Esophagus squamous epithelium (tissue), 5 donors: Measurements from ENCODE around the gene AFDN. TPM values are rescaled to one million over a fixed set of nuclear protein-coding genes. Genes with fewer than 3 reads are reported as not detected.

Source experiments
- DNase-seq: peaks from one replicate; lab custom pipeline; 2025; lab: John Stamatoyannopoulos, UW
- H3K27ac ChIP-seq, 4 donors: fragments of 200-600 bp; sonication (generic); one replicate each; pipeline ENCODE4 v1.5.1; 2016 to 2019; ENCODE audit warnings: mild to moderate bottlenecking in 1 of 4
- H3K27me3 ChIP-seq, 4 donors: fragments of 200-600 bp; sonication (generic); 1 replicate in 3 of 4; 2 replicates in 1 of 4; pipeline versions ENCODE4 v1.5.1 to v1.6.0; 2017 to 2021; ENCODE audit warnings: antibody characterized with exemption in 1 of 4
- H3K36me3 ChIP-seq, 3 donors: fragments of 200-600 bp; sonication (generic); one replicate each; pipeline ENCODE4 v1.5.1; 2016 to 2019
- H3K4me1 ChIP-seq, 3 donors: fragments of 200-600 bp; sonication (generic); one replicate each; pipeline ENCODE4 v1.5.1; 2017 to 2019
- H3K4me3 ChIP-seq, 4 donors: fragments of 200-600 bp; sonication (generic); 1 replicate in 3 of 4; 2 replicates in 1 of 4; pipeline ENCODE4 v1.5.1; 2016 to 2019; ENCODE audit warnings: mild to moderate bottlenecking in 2 of 4, moderate library complexity in 1 of 4
- H3K9me3 ChIP-seq, 3 donors: fragments of 200-600 bp; sonication (generic); one replicate each; pipeline ENCODE4 v1.5.1; 2016 to 2019
- CTCF ChIP-seq, 6 experiments: fragments of 450-650 bp in 4 of 6; fragments of 200-600 bp in 2 of 6; sonication (generic) in 2 of 6; IDR thresholded peaks; one replicate each; pipeline ENCODE4 v1.5.1; 2016 to 2019; ENCODE audit warnings: antibody characterized with exemption in 6 of 6, mild to moderate bottlenecking in 4 of 6, moderate library complexity in 4 of 6
- POLR2A ChIP-seq, 4 donors: fragments of 450-650 bp; IDR thresholded peaks; one replicate each; pipeline ENCODE4 v1.6.1; 2017; ENCODE audit warnings: antibody characterized with exemption in 4 of 4, mild to moderate bottlenecking in 4 of 4, moderate library complexity in 3 of 4
- WGBS, 2 donors: methylation state at CpG; one replicate each; pipeline ENCODE4 v1.1.5; 2018; 5-methylcytosine and 5-hydroxymethylcytosine counted together
- intact Hi-C: fragments of 100-400 bp; cut with DNase I; formaldehyde crosslinking; loops from one replicate; pipeline ENCODE4 v1.15.0; 2022
- total RNA-seq, 4 donors: library from RNA; depleted of rRNA; stranded (reverse); fragments of >200 nt; gene quantifications; one replicate each; pipeline ENCODE4 v1.1.0, GENCODE V29; 2016
- donor health status: DM: yes; HTN: yes; CAD: no.

The AFDN gene
- total RNA-seq, 4 donors from 2014 or later, result 93.8 to 250 (median 204) TPM

GRCh38 chr6:167985911-167986595 is 159.3 kb downstream of the AFDN start:
- H3K4me1 ChIP-seq, result no peaks in the 10 kb centered on the region
- WGBS, 2 donors, result 94 to 97% methylated on average over 16 to 32 of the region's 39 CpGs
- no peak overlapping the region for H3K27ac ChIP-seq
- DNase-seq, result no peak
- intact Hi-C loops, result no loop called here
- no peaks in the 10 kb centered on the region for H3K9me3 ChIP-seq
- no peak for TF ChIP-seq POLR2A (IDR thresholded peaks at IDR 0.05)
- no peak for TF ChIP-seq CTCF (IDR thresholded peaks at IDR 0.05)
- no peaks in the 10 kb centered on the region for H3K27me3 ChIP-seq
- H3K4me3 ChIP-seq, result no peak overlapping the region
- no peaks in the 10 kb centered on the region for H3K36me3 ChIP-seq

GRCh38 chr6:167987396-167988153 is 160.9 kb downstream of the AFDN start:
- WGBS, 2 donors, result 86 to 92% methylated on average over 25 to 33 of the region's 35 CpGs
- no peak overlapping the region for H3K27ac ChIP-seq
- no peaks in the 10 kb centered on the region for H3K36me3 ChIP-seq
- DNase-seq, result no peak
- TF ChIP-seq CTCF (IDR thresholded peaks at IDR 0.05) (no peak), POLR2A (IDR thresholded peaks at IDR 0.05) (no peak)
- no peak overlapping the region for H3K4me3 ChIP-seq
- H3K9me3 ChIP-seq, result no peaks in the 10 kb centered on the region
- H3K27me3 ChIP-seq, result no peaks in the 10 kb centered on the region
- intact Hi-C loops, result no loop called here
- H3K4me1 ChIP-seq, result no peaks in the 10 kb centered on the region

- no peaks in the 10 kb centered on the region for H3K27me3 ChIP-seq
- H3K4me3 ChIP-seq, result no peak overlapping the region
- no peaks in the 10 kb centered on the region for H3K9me3 ChIP-seq
- no peak overlapping the region for H3K27ac ChIP-seq
- no peaks in the 10 kb centered on the region for H3K36me3 ChIP-seq
- intact Hi-C loops, result no loop called here
- no peak for TF ChIP-seq POLR2A (IDR thresholded peaks at IDR 0.05)
- no peak for TF ChIP-seq CTCF (IDR thresholded peaks at IDR 0.05)
- no peak for DNase-seq
- 61 to 63% methylated on average over 5 of the region's 5 CpGs for WGBS, 2 donors
- no peaks in the 10 kb centered on the region for H3K4me1 ChIP-seq
These were observed 161.4 kb downstream of the AFDN start for GRCh38 chr6:167988154-167988495.

GRCh38 chr6:167988945-167989841 is 162.5 kb downstream of the AFDN start:
- intact Hi-C loops, result no loop called here
- H3K27ac ChIP-seq, result no peak overlapping the region
- H3K27me3 ChIP-seq, result no peaks in the 10 kb centered on the region
- whole genome bisulfite sequencing, 2 donors, result 92 to 94% methylated on average over 20 to 33 of the region's 36 CpGs
- TF ChIP-seq CTCF (IDR thresholded peaks at IDR 0.05) (no peak), POLR2A (IDR thresholded peaks at IDR 0.05) (no peak)
- no peak overlapping the region for H3K4me3 ChIP-seq
- no peaks in the 10 kb centered on the region for H3K9me3 ChIP-seq
- no peaks in the 10 kb centered on the region for H3K36me3 ChIP-seq
- DNase-seq, result no peak
- no peaks in the 10 kb centered on the region for H3K4me1 ChIP-seq
